ENCODE results near the gene ZNF500.

DNA sequence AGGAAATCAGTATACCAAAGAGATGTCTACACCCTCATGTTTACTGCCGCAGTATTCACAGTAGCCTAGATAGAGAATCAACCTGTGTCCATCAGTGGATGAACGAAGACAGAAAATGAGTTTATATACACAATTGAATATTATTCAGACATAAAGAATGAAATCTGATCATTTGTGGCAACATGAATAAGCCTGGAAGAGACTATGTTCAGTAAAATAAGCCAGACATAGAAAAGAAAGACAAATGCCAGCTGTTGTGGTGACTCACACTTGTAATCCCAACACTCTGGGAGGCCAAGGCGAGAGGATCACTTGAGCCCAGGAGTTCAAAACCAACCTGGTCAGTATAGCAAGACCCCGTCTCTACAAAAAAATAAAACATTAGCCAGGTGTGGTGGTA, 57.5 kb downstream of the ZNF500 start:
- TF ChIP-seq POLR2AphosphoS5 (IDR thresholded peaks at IDR 0.05) (no peak), POLR2A (IDR thresholded peaks at IDR 0.05) (no peak)

Measured in sigmoid colon (tissue), 4 donors.